SKM-1 (cell line): ENCODE data around the gene PPP1R17.

Experiments
- DNase-seq: peaks from one replicate; lab custom pipeline; 2025; ENCODE audit not compliant: unreplicated experiment; lab: John Stamatoyannopoulos, UW

PPP1R17 gene

DNA sequence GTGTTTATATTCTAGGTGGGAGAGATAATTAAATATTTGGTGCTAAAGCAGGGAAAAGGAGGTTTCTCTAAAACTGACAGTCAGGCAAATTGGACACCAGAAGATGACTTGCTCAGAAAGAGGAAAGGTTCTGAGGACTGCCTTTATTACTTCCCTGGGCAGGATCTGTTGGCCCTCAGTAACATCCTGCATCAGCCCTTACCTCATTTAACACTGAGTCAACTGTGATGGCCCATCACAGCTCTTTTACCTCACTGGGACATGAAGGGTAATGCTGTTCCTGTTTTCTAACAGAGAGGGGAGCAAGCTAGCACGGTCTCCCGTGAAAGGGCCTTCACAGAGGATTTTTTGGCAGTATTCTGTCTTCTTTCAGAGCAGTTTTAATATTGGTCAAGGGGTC lies 12.0 kb downstream of the PPP1R17 start:
- DNase-seq, result peak; percentile 95

DNA sequence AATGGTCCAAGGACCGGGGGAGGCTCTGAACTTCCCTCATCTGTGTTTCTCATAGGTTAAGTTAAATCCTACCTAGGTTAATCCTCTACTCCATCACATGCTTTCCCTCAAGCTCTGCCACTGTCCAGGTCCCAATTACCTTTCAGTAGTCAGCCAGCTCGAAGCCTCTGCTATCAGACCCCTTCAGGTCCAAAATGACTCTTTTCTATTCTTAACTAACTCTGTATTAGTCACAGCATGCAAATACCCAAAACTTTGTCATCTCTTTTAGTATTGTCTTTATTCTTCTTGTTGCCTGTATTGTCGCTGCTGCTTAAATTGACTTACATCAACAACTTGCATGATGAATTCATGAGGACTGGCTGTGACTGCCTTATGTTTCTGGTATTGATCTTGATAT lies 15.3 kb downstream of the PPP1R17 start:
- no peak for DNase-seq

GRCh38 chr7:31705377-31705776 lies 18.4 kb downstream of the PPP1R17 start:
- DNase-seq, result no peak

GRCh38 chr7:31707089-31707488 lies 20.1 kb downstream of the PPP1R17 start:
- DNase-seq, result no peak

DNA sequence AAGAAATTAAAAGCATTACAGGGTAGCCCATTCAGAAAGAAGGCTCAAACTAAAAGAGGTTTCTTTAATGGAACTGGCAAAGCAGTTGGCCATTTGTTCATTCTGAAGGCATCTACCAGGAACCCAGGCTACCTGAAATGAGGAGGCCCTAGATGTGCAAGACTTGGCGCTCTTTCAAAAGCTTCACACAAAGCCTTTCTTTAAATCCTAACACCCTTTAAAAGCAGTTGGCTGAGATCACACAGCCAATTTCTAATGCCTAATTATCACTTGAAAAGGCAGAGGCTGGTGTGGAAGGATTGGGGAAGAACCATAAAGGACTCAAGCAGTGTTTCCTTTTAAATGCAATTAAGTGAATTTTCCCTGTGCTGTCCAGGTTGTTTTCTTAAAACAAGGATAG lies 23.2 kb downstream of the PPP1R17 start:
- DNase-seq, result no peak

DNA sequence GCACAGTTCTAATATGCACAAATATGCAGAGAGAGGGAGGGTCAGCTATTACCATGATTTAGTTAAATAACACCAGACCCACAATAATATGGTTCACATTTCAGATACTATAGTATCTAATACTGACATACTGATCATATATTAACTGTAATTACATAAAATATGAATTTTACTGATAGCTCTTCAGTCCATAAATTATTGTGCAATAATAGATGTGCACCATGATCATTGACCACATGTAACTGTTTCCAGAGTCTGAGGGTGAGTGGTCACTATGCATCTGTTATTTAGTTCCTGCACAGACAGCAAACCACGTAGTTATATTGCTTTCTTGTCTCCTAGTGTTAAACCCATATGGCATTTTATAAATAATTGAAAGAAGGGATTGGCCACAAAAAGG lies 29.3 kb downstream of the PPP1R17 start:
- no peak for DNase-seq

GRCh38 chr7:31720366-31720765 lies 33.4 kb downstream of the PPP1R17 start:
- no peak for DNase-seq

DNA sequence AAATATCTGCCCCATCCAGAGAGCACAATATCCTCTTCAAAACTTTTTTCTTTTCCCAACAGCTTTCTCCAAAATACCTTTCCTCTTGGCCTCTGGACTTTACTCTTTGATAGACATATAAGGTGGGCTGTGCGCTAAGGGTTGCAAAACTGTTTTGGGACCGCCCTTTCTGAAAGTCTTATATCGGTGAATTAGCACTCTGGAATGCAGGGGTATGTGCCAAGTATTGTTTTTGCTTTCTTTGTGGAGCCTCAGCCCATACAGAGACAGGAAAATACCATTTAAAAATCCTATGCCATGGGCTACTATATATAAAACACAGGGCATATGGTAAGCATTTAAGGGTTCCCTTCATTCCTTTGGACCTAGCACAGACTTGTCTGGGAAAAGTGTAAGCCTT lies 37.7 kb downstream of the PPP1R17 start:
- DNase-seq, result no peak

GRCh38 chr7:31729195-31729804 lies 42.3 kb downstream of the PPP1R17 start:
- DNase-seq, result no peak

- no peak for DNase-seq
These were observed 47.4 kb downstream of the PPP1R17 start for GRCh38 chr7:31734456-31734855.

DNA sequence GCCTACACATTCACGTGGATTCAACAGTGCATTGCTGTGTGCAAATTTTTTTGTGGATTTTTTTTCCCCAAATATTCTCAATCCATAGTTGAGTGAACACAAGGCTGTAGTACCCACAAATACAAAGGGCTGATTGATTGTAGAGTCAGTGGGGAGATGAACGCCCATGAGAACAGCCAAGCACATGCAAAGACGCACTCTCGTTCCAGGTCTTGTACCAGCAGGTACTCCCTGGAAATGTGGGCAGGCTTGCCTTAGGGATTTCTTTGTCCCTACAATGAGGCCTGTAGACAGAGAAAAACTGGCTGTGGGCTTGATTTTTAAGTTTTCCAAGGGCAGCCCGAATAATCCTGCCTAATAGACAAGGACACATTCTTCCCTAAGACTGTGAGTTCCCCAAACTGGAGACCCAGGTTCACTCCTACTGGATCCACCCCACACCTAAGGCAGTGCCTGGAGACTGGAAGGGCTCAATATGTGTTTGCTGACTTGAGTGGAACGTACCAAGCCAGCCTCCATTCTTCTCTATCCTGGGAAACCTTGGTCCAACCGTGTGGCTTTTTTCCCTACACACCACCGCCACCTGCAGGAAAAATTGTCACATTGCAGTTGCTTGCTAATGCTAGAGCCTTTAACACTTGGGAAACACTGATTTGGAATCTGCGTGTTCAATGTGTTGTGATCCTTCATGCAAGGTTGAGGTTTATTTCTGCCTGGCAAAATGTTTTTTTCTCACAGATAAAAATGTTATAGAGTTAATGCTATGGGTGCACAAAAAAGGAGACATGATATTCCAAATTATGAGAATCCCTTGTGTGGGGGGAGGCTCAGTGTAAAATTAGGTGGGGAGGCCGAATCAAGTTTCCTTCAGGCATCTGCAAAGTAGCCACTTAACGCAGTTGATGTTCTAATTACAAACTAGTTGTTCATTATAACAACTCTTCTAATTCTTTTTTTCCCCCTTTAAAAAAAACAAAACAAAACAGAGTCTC lies 49.3 kb downstream of the PPP1R17 start:
- DNase-seq, result peak; percentile 51

DNA sequence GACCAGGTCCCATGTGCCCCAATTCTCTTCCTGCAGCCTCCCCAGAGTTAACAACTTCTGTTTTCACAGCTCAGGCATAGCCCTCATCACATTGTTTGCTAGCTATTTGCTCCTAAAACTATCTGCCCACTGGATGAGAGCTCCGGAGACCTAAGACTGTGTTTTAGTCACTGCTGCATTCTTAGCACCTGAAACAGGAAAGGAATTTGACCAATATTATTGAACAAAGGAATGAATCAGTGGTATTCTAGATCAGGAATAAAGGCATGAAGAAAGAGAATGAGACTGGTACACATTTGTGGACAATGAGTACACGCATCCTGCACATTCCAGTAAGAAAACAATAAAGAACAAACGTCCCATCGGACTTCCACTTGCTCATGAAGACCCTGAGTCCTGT lies 54.8 kb downstream of the PPP1R17 start:
- no peak for DNase-seq

- peak; percentile 61 for DNase-seq
These were observed 57.4 kb downstream of the PPP1R17 start for GRCh38 chr7:31744294-31744874.

DNA sequence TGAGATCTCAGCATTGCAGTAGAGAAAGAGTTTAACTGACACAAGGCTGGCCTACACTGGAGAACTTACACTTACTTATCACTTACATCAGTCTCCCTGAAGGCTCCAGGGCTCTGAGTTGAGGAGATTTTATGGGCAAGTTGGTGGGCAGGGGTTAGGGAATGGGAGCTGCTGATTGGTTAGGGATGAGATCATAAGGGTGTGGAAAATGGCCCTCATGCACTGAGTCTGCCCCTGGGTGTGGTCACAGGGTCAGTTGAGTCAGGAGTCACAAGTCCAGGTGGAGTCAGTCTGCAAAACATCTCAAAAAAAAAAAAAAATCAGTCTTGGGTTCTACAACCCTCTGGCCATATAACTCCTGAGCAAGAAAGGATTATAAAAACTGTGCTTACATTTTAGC lies 60.5 kb downstream of the PPP1R17 start:
- no peak for DNase-seq

- DNase-seq, result no peak
These were observed 61.1 kb downstream of the PPP1R17 start for GRCh38 chr7:31748084-31748483.

GRCh38 chr7:31751726-31752125 lies 64.7 kb downstream of the PPP1R17 start:
- DNase-seq, result no peak
